Measurements from ENCODE around the gene CIT. TPM values are rescaled to one million over a fixed set of nuclear protein-coding genes. Genes with fewer than 3 reads are reported as not detected.

Gene CIT
- total and polyA plus RNA-seq, 2 donors (not counting 3 experiments of a cell fraction or from before 2014, with no cell fraction given), result 13.3 to 61.8 TPM

- CTCF ChIA-PET, result interaction anchor here (1.1 kb wide), 1 partner anchor 66 kb away, joined by 3 read pairs; no protein-coding TSS in a partner anchor
Measured at GRCh38 chr12:119714614-119715267, 162.4 kb downstream of the CIT start.

DNA sequence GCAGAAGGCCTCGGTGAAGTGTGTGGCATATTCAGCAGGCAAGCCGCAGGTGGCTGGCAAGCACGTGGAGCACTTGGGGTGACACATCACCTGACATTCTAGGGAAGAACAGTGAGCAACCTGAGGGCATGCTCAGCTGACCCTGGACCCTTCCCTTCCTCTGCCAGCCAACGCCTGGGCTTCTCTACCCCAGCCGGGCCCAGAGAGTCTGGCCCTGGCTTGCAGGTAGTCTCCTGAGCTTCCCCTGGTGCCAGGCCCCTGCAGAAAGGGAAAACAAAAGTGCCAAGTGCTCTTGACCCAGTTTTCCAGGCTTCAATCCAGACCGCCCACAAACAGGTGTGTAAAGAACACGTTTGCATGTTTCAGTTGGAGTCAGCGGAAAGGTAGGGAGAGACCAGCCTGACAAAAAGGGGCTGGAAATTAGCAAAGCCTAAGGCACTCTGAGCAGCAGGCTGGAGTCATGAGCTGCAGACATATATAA, 163.5 kb downstream of the CIT start:
- H3K36me3 ChIP-seq (ENCODE audit: control insufficient read depth in 2 of 2, extremely low read depth in 1 of 2, insufficient read depth in 2 of 2, low read length in 2 of 2), result no peaks in the 10 kb centered on the region
- H3K4me3 ChIP-seq (replicated peaks in 1 of 3; ENCODE audit: insufficient read depth in 1 of 3, low read depth in 1 of 3, low read length in 3 of 3), result no peak overlapping the region
- H3K27me3 ChIP-seq (ENCODE audit: control insufficient read depth in 2 of 2, insufficient read depth in 2 of 2, low read length in 2 of 2), result no peaks in the 10 kb centered on the region
- dilution Hi-C loops (cut with MboI; ENCODE audit: extremely low pct_ligation_motif_present, low sequenced_read_pairs), result no loop called here
- H3K4me2 ChIP-seq (ENCODE audit: insufficient read depth, low read length), result no peak overlapping the region
- H3K9me1 ChIP-seq (replicated peaks; ENCODE audit: control insufficient read depth, extremely low read depth, insufficient read depth, low read length), result no peaks in the 10 kb centered on the region
- intact Hi-C loops (cut with micrococcal nuclease), result no loop called here
- no peaks in the 10 kb centered on the region for H3K79me2 ChIP-seq (ENCODE audit: control insufficient read depth, insufficient read depth, low read length)
- no peak overlapping the region for H3K9ac ChIP-seq (replicated peaks; ENCODE audit: extremely low read depth, insufficient read depth, low read length)
- no peak overlapping the region for H3K27ac ChIP-seq (ENCODE audit: insufficient read depth, low read depth, low read length)
- POLR2A ChIA-PET, result no interaction called here
- DNase-seq (ENCODE audit: low read depth, low spot score) (no peak), FAIRE-seq (no peak)
- H3K4me1 ChIP-seq (ENCODE audit: control insufficient read depth, extremely low read depth, insufficient read depth, low read length), result peaks cover 20% of the 10 kb centered on the region
- no peaks in the 10 kb centered on the region for H4K20me1 ChIP-seq (replicated peaks; ENCODE audit: control insufficient read depth, extremely low read depth, insufficient read depth, low read length)
- no TSS peak for BruUV-seq (replicated peaks)
- TF ChIP-seq EZH2 (IDR thresholded peaks at IDR 0.05; ENCODE audit: borderline replicate concordance, low read depth, low read length, severe bottlenecking) (no peak), MYC (IDR thresholded peaks at IDR 0.05; ENCODE audit: low read depth, low read length) (no peak), GATA2 (IDR thresholded peaks at IDR 0.05; ENCODE audit: insufficient read depth, insufficient read length, low read depth, low read length) (no peak), POLR2AphosphoS5 (IDR thresholded peaks at IDR 0.05; ENCODE audit: insufficient read depth, low read depth, low read length) (no peak), FOS (IDR thresholded peaks at IDR 0.05; ENCODE audit: borderline replicate concordance, insufficient read depth, low read length) (no peak), JUN (IDR thresholded peaks at IDR 0.05; ENCODE audit: borderline replicate concordance, insufficient read depth, insufficient read length, low read depth) (no peak), POLR2A (IDR thresholded peaks at IDR 0.05; ENCODE audit: low read depth, low read length) (no peak), CTCF (IDR thresholded peaks at IDR 0.05; ENCODE audit: extremely low read depth in 1 of 2, insufficient read depth in 1 of 2, low read depth in 1 of 2, low read length in 2 of 2) (no peak)
- TF ChIP-seq, protein P1, sequence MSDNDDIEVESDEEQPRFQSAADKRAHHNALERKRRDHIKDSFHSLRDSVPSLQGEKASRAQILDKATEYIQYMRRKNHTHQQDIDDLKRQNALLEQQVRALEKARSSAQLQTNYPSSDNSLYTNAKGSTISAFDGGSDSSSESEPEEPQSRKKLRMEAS (IDR thresholded peaks at IDR 0.05; ENCODE audit: insufficient read depth, insufficient read length), result no peak
- H3K9me3 ChIP-seq (replicated peaks; ENCODE audit: control insufficient read depth, insufficient read depth, low read length), result no peaks in the 10 kb centered on the region
- H2AFZ ChIP-seq (ENCODE audit: low read depth, low read length), result no peak overlapping the region
- CTCF ChIA-PET, result interaction anchor here (1.1 kb wide), 1 partner anchor 67 kb away, joined by 3 read pairs; no protein-coding TSS in a partner anchor

More at GRCh38 chr12:119714614-119715267, 162.4 kb downstream of the CIT start:
- POLR2A ChIA-PET, result no interaction called here
- Histone ChIP-seq H3K9me3 (replicated peaks; ENCODE audit: control insufficient read depth, insufficient read depth, low read length) (no peaks in the 10 kb centered on the region), H3K9me1 (replicated peaks; ENCODE audit: control insufficient read depth, extremely low read depth, insufficient read depth, low read length) (no peaks in the 10 kb centered on the region), H3K27me3 (ENCODE audit: control insufficient read depth in 2 of 2, insufficient read depth in 2 of 2, low read length in 2 of 2) (no peaks in the 10 kb centered on the region), H3K4me1 (ENCODE audit: control insufficient read depth, extremely low read depth, insufficient read depth, low read length) (peaks cover 20% of the 10 kb centered on the region), H3K4me3 (replicated peaks in 1 of 3; ENCODE audit: insufficient read depth in 1 of 3, low read depth in 1 of 3, low read length in 3 of 3) (no peak overlapping the region), H3K27ac (ENCODE audit: insufficient read depth, low read depth, low read length) (peak overlapping the region; percentile 6), H4K20me1 (replicated peaks; ENCODE audit: control insufficient read depth, extremely low read depth, insufficient read depth, low read length) (no peaks in the 10 kb centered on the region), H3K36me3 (ENCODE audit: control insufficient read depth in 2 of 2, extremely low read depth in 1 of 2, insufficient read depth in 2 of 2, low read length in 2 of 2) (no peaks in the 10 kb centered on the region), H3K9ac (replicated peaks; ENCODE audit: extremely low read depth, insufficient read depth, low read length) (no peak overlapping the region), H2AFZ (ENCODE audit: low read depth, low read length) (no peak overlapping the region), H3K4me2 (ENCODE audit: insufficient read depth, low read length) (no peak overlapping the region), H3K79me2 (ENCODE audit: control insufficient read depth, insufficient read depth, low read length) (no peaks in the 10 kb centered on the region)
- dilution Hi-C loops (cut with MboI; ENCODE audit: extremely low pct_ligation_motif_present, low sequenced_read_pairs), result no loop called here
- DNase-seq (ENCODE audit: low read depth, low spot score) (no peak), FAIRE-seq (no peak)
- no TSS peak for BruUV-seq (replicated peaks)
- no peak for TF ChIP-seq JUN (IDR thresholded peaks at IDR 0.05; ENCODE audit: borderline replicate concordance, insufficient read depth, insufficient read length, low read depth)
- TF ChIP-seq POLR2A (IDR thresholded peaks at IDR 0.05; ENCODE audit: low read depth, low read length), result no peak
- TF ChIP-seq EZH2 (IDR thresholded peaks at IDR 0.05; ENCODE audit: borderline replicate concordance, low read depth, low read length, severe bottlenecking), result no peak
- intact Hi-C loops (cut with micrococcal nuclease), result no loop called here
